ENCODE data around the gene PSIP1.

GRCh38 chr9:15468145-15468544 is 42.6 kb downstream of the PSIP1 start:
- no peak for TF ChIP-seq SALL2 (tag by site-specific recombination; IDR thresholded peaks at IDR 0.05; ENCODE audit: borderline replicate concordance)
- no peak for TF ChIP-seq OSR2 (tag by site-specific recombination; IDR thresholded peaks at IDR 0.05)
- TF ChIP-seq CTCF (tag by site-specific recombination; IDR thresholded peaks at IDR 0.05), result no peak
- no peak for TF ChIP-seq ZNF791 (tag by site-specific recombination; IDR thresholded peaks at IDR 0.05)
- no peak for TF ChIP-seq GLIS2 (tag by site-specific recombination; IDR thresholded peaks at IDR 0.05)
- TF ChIP-seq ZNF792 (tag by site-specific recombination; IDR thresholded peaks at IDR 0.05), result no peak
- TF ChIP-seq ZNF521 (tag by site-specific recombination; IDR thresholded peaks at IDR 0.05), result no peak
- no peak for TF ChIP-seq ZSCAN5A (tag by site-specific recombination; IDR thresholded peaks at IDR 0.05)
- TF ChIP-seq OVOL3 (tag by site-specific recombination; IDR thresholded peaks at IDR 0.05), result no peak
- no peak for TF ChIP-seq MEIS1 (CRISPR knock-in tag; IDR thresholded peaks at IDR 0.05; ENCODE audit: borderline replicate concordance)
